Measurements from ENCODE around the gene PACSIN2.
"Not testable (repeated sequence)": the region's sequence is repeated elsewhere in the genome, so short reads cannot be mapped to it uniquely, and the experiment has no call there.

Gene PACSIN2

DNA sequence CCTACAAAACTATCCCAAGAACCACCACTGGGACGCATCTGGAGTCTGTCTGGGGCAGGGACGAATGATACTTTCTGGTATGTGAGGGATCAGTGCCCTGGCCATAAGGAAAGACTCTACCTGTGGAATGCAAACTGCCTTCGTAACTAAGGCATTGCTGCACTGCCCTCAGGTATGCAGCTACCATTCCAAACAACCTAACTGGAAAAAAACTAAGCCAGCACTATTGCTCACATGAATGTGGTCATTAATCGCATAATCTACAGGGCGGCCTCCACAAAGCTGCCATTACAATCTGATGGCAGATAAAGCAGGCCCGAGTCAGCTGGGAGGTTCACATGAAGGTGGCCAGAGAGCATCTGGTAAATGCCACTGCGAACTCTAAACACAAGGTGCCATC lies 3.9 kb downstream of the PACSIN2 start:
- DNase-seq (ENCODE audit: low spot score), result no peak

DNA sequence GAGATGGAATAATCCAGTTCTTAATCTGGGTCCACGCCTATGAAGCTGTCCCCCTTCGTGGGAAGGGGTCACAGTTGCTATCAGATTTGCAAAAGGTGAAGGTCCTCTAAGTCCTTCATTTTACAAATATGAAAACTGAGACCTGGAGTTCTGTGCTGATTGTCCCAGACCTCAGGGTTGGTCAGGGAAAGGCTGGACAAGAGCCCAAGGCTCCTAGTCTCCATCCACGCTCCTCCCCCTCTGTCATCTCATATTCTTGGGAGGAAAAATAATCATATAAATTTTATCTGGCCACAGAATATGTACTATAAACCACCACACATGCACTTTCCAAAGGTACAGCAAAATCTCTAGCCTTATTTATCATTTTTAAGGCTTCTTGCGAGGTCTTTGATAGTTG lies 5.5 kb downstream of the PACSIN2 start:
- no peak for DNase-seq (ENCODE audit: low spot score)

DNA sequence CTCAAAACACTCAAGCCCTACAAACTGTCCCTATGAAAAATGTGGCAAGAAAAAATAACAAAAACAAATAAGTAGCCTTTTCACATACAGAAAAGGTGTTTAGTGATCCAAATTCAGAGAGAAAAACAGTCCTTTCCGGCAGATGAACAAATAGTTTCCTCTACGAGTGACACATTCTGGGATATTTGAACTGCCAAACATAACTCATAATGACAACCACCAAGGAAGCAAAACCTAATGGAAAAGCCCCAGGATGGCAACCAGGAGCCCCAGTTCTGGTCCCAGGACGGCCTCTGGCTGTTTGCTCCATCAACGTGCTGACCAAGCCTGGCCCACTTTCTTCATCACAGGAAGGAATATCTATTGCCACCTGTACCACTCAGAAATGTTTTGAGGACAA lies 6.0 kb downstream of the PACSIN2 start:
- DNase-seq (ENCODE audit: low spot score), result no peak

DNA sequence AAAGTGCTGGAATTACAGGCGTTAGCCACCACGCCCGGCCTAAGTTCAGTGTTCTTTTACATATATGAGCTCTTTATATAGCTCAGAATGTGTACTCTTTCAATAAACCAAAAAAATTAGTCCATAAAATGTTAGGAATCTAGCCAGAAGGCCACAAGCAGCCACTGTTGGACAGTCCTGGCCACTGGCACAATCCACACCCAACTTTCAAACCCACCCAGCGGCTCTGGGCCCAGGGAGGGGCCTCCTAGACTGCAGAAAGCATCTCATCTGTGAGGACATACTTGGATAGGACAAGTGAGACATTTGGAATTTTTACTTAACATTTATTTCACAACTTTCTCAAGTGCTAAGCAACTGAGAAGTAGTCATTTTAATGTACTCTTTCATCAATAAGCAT lies 6.4 kb downstream of the PACSIN2 start:
- DNase-seq (ENCODE audit: low spot score), result no peak

DNA sequence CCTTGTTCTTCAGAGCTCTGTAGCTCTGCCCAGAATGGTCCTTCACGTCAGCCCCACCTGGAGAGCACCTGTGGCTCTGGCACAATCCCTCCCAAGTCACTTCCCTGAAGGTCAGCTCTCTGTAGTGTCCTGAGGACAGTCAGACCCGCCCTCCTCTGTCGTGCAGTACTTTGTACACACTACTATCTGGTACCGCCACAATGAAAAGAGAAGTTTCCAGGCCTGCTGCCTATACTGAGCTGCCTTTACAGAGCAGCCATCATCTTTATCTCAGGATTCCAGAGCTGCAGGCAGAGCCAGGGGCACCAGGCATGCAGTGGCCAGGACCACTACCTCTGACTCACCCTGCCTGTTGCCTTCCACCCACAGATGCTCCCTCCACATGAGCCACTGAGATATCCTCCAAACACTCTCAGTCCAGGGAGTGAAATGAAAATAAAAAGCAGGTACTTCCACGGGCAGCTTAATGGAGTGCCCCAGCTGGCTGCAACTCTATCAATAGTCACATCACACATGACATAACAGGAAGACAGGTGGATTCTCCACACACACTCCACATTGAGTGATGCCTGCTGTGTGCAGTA lies 7.3 kb downstream of the PACSIN2 start:
- DNase-seq (ENCODE audit: low spot score), result no peak

DNA sequence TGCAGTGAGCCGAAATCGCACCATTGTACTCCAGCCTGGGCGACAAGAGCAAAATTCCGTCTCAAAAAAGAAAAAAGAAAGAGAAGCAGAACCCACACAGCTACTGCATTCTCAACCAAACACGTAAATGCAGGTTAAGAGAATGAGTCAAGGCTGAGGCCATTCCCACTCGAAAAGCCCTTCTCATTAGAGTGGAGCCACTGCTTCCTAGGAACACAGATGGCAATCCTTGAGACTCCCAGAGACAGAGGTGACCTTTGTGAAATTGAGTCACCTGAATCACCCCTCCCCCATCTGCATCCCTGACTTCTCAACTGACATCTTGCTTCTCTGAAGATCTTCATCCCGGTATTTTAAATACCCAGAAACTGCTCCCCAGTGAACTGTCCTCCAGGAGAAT lies 8.2 kb downstream of the PACSIN2 start:
- no peak for DNase-seq (ENCODE audit: low spot score)

DNA sequence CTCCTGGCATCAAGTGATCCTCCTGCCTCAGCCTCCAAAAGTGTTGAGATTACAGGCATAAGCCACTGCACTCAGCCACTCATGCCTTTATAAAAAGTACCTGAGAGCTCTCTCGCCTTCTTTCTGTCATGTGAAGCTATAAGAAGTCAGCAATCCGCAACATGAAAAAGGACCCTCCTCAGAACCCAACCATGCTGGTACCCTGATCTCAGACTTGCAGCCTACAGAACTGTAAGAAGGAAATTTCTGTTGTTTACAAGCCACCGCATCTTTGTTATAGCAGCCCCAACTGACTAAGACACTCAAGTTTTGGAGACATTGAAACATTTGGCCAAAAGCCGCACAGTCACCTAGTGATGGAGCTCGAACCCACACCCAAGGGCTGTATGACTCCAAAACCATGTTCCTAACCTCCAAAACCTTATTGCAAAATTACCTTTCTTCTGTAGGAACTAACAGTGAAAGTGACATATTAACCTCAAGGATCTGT lies 8.9 kb downstream of the PACSIN2 start:
- DNase-seq (ENCODE audit: low spot score), result no peak

DNA sequence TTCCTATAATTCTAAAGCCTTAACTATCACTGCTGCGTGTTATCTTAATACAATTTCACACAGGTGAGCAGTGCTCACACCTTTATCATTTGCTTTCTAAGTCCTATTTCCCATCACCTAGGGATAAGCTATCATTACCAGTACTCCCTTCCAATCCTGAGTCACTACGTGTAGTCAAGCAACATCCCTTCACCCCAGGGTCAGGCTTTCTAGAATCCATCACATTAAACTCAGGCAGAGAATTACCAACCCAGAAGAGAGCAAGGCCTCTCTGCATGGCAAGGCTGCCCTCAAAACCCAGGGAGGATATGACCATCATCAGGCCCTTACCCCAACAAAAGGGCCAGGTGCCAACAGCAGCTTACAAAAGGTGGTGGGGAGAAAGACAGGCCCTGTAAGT lies 9.8 kb downstream of the PACSIN2 start:
- DNase-seq (ENCODE audit: low spot score), result no peak

DNA sequence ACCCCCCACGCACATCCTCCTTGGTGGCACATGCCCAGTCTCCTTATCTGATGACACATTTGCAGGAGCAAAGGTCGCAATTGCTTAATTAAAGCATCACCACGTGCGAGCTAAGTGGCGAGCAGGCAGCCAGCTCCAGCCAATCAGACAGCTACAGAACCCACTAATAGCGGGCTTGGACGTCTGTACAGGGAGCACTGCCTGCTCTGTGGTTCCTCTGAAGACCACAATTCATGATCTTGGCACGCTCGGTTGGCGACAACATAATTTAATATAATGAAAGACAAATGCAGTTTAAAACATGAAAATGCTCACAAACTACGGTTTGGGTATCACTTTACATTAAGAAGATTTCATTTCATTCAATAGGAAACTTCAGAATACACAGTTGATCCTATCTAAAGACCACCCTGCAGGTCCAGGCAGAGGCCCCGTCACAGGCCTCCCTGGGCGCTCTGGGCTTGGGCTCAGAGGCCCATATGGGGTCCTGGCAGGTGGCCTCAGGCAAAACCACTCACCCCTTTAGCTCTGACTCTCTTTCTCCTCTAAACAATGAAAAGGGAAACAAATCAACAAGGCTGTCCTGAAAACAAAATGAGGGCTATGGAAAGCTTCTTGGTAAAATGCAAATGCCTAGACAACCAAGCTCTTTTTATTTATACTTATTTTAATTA lies 10.4 kb downstream of the PACSIN2 start:
- no peak for DNase-seq (ENCODE audit: low spot score)

DNA sequence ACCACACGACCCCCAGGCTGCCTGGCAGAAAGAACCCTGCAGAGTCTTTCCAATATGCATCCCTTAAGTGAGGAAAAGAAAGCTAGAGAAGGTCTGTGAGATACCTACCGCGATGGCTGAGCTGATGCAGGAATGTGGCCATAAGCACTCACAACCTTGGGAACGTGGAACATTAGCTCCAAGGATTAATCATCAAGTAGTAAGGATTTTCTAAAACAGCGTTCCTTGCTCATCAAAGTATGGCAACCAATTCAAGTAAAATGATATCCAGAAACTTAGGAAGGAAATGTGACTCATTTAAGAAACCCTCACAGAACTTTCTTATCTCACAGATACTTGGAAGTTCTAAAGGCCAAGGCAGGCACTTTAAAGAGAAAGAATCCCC lies 12.8 kb downstream of the PACSIN2 start:
- DNase-seq (ENCODE audit: low spot score), result no peak

DNA sequence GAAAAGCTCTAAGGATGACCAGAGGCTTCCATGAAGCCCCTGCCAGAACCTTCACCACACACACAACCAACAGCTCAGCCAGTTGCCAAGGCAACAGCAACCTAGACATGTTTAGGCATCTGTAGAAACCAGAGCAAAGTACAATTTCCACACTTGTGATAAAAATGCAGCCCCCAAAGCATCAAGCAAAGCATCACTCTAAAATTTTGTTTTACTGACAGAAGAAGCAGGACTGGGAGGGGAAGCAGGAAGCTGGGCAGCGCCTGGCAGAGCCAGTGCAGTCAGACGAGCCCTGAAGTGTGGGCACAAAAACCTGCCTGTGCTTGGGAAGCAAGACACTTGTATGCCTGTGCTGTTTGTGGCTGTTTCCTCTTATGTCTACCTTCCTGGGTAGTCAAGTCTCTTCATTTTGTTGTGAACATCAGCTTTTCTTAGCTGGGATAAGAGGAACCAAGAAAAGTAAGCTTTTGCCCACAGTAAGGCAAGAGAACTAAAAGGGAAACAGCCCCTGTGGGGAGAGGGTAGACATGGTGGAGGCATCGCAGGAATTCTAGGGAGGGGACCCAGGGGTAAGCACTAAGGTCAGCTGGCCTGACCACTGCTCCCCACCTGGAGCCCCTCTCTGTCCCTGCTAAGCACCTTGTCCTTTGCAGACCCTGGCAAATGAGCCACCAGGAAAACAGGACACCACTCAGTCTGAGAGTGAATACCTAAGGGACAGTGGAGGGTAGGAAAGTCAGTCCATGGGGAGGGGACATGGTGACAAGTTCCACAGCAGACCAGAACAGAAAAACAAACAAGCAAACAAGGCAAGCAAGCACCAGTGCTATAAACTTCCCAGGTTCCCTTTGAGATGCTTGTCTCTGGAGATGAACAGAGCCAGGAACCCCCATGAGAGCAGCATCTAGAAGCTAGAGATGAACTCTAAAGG lies 13.4 kb downstream of the PACSIN2 start:
- DNase-seq (ENCODE audit: low spot score), result no peak

DNA sequence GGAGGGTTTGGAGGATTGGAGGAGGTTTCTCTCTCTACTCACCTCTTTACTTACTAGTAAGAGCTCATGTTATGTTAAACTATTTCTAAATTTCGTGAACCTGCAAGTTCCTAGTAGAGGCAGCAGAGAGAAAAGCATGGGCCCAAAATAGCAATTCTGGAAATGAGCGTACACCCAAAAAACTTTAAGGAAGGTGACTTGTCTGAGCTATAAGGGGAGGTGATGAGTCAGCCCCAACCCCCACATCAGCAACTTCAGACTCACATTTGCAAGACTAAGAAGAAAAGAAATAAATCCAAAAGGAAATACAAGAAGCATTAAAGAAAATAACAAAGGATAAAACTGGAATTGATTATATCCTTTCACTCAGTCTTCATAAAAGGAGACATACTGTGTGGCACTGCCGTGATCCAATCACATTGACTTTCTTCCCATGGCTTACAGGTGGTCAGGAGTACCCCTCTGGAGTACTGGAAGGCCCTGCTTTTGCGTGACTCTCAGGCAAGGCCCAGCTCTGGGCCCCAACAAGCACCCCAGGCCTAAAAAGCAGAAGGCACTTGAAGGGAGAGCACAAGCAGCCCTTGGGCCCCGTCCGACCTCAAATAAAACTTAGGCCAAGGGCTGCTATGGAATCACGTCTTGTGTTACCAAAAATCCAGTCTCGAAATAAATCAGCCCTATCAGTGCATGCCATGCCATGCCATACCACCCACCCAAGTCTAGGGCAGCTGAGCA lies 14.3 kb downstream of the PACSIN2 start:
- peak; percentile 74 for DNase-seq (ENCODE audit: low spot score)

DNA sequence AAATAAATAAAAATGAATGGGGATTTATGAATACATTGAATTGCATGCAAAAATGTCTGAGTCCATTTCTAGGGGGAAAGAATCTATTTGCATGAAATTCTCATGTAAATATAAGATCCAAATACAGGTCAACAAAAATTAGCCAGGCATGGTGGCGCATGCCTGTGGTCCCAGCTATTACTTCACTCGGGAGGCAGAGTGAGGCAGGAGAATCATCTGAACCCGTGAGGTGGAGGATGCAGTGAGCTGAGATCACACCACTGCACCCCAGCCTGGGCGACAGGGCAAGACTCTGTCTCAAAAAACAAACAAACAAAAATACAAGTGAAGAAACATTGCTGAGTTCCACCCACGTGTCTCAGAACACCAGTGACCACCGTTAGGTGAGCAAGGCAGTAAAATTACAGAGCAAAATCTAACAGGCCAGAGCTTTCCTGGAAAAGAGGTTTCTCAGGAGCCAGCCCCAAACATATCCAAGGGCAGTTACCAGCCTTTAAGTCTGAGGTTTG lies 17.3 kb downstream of the PACSIN2 start:
- DNase-seq (ENCODE audit: low spot score), result no peak

DNA sequence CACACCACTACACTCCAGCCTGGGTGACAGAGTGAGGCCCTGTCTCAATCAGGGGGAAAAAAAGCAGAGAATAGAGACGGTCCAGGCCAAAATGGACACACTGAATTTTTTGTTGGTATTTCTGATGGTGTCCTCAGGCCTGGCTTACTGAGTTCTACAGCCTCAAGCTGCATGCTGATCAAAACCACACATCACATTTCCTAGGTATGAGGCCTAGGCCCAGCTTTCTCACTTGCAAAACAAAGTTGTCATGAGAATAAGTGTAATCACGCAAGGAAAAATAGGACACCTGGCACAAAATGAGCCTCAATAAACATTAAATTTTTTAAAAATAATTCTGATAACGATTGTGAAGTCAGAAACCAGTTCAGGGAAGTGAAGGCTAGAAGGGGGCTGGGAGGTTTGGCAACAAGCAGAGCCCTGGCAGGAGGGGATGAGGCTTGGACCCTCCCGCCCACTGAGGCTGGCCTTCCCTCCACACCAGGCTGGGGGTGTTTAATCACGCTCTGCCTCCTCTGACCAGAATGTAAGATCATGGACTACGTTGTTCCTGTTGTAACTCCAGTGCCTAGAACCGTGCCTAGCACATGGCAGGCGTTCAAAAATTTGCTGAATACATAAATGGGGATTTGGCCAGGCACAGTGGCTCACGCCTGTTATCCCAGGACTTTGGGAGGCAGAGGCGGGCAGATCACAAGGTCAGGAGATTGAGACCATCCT lies 18.1 kb downstream of the PACSIN2 start:
- no peak for DNase-seq (ENCODE audit: low spot score)

DNA sequence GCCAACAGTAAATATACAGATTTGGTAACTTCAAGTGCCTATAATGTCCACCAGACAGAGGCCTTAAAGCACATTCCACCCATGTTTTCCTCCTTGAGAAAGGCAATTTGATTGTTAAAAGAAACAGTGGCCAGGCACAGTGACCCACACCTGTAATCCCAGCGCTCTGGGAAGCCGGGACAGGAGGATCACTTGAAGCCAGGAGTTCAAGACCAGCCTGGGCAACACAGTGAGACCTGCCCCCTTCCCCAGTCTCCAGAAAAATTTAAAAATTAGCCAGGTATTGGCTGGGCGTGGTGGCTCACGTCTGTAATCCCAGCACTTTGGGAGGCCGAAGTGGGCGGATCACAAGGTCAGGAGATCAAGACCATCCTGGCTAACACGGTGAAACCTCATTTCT lies 19.3 kb downstream of the PACSIN2 start:
- DNase-seq (ENCODE audit: low spot score), result not testable (repeated sequence)

DNA sequence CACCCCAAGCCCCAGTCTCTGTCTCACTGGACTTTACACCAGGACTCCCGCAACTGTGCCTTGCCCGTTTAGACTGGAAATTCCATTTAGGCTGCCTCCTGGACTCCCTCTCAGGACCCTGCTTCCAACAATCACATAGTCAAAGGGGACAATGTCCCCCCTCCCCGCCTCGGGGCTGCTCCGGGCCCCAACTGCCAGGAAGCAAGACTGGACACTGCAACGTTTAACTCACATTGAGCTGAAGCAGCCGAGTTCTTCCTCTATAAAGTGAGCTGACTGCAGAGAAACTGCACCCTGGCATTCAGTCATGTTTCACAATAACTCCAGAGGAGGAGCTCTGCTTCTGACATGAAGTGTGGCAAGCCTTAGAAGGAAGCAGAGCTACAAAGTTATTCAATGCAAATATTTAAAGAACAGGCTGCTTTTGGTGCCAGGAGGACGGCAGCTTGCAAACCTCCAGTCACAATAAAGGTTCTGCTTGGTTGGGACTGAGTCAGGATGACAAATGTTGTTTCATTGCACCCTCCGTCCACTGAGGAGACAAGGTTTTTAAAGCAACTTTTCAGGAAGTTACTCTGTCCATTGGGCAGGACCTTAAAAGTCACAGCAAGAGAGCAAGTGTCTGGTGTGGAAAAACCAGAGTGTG lies 19.9 kb downstream of the PACSIN2 start:
- no peak for DNase-seq (ENCODE audit: low spot score)

DNA sequence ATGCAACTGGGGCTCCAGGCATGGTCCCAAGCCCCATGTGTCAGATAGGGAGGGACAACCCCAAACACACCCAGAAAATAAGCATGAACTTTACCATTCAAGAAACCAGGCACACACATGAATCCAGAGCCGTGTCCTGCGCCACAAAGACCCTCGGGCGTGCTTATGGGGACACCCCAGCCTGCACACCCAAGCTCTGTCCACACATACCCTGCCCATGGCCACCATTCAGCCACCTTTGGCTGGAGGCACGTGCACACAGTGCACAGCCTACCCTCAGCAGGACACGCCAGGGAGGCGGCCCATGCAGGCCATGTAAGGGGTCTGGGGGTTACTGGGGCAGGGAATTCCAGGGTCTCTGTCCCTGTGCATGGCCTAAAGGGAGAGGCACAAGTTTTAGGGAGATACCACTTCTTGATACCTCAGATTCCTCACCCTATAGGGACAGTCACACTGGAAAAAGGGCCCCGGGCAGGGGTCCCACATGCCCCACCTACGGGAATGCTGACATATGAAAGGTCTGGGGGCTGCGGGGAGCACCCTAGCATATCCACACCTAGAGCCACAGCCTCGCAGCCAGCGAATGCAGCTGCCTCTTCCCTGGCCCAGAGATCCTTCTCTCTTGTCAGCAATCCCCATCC lies 20.6 kb downstream of the PACSIN2 start:
- DNase-seq (ENCODE audit: low spot score), result no peak

DNA sequence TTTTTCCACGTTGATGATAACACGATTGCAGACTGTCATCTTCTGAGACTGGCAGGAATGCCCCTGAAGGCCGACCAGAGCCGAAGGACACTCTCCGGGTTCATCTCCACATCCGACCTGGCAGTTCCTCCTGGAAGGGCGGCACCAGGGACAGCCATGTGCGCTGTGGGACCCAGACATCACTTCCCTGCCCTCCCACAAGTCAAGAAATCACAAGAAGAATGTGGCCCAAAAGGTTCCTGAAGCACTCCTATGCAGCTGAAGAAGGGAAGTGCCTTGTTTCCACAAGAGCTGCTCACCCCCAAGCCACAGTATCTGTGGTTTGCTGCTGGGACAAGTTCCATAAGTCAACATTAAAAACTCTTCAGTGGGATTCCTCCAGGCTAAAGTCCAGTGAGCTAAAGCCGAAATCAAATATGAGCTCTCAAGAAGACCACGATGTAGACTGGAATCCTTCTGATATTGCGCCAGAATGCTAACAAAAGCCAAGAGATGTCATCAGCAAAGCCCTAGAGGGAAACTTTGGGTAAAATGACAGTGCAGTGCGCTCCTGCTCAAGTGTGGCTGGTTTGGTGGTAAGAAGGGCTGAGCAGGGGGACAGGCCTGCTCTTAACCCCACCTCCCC lies 21.2 kb downstream of the PACSIN2 start:
- DNase-seq (ENCODE audit: low spot score), result no peak

DNA sequence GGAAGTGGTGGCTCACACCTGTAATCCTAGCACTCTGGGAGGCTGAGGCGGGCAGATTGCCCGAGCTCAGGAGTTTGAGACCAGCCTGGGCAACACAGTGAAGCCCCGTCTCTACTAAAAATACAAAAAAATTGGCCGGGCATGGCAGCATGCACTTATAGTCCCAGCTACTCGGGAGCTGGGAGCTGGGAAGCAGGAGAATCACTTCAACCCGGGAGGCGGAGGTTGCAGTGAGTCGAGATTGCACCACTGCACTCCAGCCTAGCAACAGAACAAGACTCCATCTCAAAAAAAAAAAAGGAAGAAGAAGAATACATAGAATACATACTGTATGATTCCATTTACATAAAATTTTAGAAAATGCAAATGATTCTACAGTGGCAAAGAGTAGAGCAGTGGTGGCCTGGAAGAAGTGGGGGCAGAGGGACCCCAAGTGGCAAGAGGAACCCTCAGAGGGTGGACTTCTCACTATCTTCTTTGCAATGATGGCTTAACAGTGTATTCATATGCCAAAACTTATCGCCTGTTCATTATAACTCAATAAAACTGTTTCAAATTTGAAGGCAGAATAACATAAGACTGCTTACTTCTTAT lies 22.0 kb downstream of the PACSIN2 start:
- DNase-seq (ENCODE audit: low spot score), result no peak

DNA sequence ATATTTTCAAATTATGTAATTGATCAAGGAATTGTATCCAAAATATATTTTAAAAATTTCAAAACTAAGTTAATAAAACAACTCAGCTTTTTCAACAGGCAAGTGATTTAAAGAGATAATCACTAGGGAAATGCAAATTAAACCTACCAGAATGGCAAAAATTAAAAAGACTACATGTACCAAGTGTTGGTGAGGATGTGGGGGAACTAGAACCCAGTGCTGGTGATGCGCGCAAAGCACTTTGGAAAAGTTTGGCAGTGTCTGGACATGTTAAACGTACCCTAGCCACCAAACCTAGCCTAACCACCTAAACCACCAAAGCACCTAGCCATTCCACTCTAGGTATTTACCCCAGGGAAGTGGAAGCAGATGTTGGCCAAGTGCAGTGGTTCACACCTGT lies 22.9 kb downstream of the PACSIN2 start:
- no peak for DNase-seq (ENCODE audit: low spot score)

All from activated CD4-positive, alpha-beta T cell treated with anti-CD3 and anti-CD28 coated beads, Interleukin-2, Interleukin-4, amounts not matched to agents 100 ng/mL and 50 ng/mL, durations not matched to agents 16 hours and 8 hours (primary cell).